HG03066 (cell line): ENCODE measurements around the gene NFATC2.

Experiments used
- ATAC-seq: cut with Tn5 transposase; IDR thresholded peaks from one replicate; pipeline ENCODE4 v1.9.1; 2021; ENCODE audit warnings: low read depth; ENCODE audit not compliant: unreplicated experiment

Gene NFATC2

DNA sequence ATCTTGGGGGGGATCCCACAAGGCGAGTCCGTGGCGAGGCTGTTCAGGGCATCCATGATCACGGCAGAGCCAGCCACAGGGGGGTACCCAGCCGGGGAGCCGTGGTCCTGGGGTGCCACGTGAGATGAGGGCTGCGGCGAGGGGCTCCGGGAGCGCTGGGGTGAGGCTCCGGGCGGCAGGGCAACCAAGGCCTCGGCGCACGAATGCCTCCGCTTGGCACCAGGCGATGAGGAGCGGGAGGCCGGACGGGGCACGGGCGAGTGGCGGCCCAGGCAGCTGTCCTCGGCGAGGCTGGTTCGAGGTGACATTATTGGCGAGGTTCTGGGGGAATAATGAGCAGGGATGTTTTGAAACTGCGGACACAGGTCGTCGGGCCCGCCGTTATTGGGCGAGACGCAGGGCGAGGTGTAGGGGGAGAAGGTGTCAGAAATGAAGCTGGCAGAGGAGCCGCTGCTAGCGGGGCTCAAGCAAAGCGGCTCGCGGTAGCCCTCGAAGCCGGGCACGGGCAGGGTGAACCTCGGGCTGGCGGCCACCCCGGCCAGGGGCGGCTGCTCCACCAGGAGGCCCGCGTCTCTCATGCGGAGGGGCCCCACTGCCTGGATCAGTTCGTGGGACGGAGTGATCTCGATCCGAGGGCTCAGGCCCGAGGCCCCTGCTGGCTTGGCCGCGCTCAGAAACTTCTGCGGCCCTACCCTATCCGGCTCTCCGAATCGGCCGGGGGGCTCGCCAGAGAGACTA, 19.1 kb downstream of the NFATC2 start:
- ATAC-seq = no peak

DNA sequence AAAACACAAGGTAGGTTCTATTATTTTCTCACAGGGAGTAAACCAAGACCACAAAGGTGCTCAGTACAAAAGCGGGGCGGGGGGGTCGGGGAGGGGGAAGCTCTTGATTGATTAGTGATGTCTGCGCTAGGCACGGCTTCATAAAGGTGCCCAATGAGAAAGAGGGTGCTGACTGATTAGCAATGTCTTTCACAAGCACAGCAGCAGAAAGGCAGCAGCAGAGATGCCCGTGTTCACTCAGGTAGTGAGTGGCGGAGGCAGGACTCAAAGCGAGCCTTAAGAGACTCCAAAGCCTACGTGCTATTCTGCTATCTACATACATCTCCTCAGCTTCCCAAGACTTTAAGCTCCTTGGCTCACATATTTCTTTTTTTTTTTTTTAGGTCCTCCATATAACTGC, 20.3 kb downstream of the NFATC2 start:
- no peak for ATAC-seq

- ATAC-seq = no peak
Measured at GRCh38 chr20:51517839-51518238, 24.7 kb downstream of the NFATC2 start.

DNA sequence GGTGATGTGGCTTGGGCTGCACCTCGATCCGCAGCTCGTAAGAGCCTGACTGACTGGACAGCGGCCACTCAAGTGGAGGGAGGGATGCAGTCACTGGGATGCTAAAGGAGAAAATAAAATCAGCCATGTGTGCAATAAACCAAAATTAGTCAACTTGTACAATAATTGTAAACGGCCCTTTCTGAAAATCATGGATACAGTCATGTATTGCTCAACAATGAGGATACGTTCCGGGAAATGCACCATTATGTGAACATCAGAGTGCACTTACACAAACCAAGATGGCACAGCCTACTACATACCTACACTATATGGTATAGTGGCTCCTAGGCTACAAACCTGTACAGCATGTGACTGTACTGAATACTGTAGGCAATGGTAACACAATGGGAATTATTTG, 25.7 kb downstream of the NFATC2 start:
- no peak for ATAC-seq

- no peak for ATAC-seq
Measured at GRCh38 chr20:51514836-51515235, 27.7 kb downstream of the NFATC2 start.

DNA sequence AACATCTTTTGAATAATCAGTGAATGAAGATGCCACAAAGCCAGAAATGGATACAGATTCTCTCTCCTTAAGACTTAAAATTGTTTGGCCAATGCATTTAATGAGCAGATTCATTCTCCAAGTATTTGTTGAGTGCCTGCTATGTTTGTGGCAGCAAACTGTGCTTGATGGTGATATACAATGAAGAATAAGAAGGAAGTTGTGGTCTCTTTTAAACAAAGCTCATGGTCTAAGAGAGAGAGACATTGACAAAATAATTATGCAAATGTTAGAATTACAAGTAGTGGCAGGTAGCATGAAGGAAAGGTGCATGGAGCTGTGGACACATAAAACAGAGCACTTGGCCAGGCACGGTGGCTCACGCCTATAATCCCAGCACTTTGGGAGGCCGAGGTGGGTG, 28.3 kb downstream of the NFATC2 start:
- no peak for ATAC-seq

- no peak for ATAC-seq
Measured at GRCh38 chr20:51513545-51513944, 29.0 kb downstream of the NFATC2 start.

DNA sequence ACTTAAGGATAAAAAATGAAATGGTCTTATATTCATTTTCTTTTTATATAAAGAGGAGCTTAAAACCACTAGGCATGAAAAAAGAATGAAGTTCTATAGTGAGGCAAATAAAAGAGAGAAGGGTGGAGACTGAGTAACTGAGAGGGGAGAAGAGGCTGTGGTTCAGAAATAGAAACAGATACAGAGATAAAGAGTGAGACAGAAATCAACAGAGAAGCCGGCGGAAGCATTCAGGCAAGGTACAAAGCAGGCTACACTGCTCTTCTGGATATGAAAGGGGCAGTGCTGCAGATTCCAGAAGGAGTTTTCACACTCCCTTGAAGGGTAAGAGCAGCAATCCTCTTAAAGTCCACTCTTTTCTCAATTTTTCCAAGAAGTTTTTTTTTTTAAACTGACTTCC, 29.9 kb downstream of the NFATC2 start:
- no peak for ATAC-seq

DNA sequence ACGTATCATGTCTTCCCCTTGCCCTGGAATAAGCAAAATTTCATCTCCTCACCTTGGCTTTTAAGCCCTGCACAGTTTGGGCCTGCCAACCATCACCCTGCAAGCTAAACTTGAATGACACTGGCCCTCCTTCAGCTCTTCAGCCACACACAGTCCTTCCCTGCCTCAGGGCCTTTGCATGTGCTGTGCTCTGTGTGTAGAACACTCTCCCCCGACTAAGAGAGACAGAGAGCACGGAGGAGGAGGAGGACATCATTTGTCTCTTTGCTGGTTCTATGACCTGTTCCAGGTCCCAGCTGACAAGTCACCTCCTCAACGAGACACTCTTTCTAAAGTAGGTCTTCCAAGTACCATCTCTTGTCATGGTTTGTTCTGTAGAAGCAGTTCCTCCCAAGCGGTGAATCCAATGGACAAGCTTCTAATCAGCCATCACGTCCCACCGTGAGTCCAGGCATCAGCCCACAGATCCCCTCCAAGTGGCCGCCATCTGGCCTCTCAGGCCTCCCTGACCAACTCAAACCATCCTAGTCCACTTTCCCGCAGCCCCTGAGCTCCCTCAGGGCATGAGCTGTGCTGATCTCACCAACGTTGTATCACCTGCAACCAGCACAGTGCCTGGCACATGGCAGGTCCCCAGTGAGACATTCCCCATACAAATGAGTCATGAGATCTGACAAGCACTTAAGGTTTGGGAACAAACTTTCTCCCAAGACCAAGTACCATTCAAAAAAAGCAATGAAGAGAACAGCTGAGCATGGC, 30.5 kb downstream of the NFATC2 start:
- ATAC-seq = no peak

- ATAC-seq = no peak
Measured at GRCh38 chr20:51510936-51511605, 31.4 kb downstream of the NFATC2 start.

GRCh38 chr20:51510169-51510568, 32.4 kb downstream of the NFATC2 start:
- ATAC-seq = no peak

DNA sequence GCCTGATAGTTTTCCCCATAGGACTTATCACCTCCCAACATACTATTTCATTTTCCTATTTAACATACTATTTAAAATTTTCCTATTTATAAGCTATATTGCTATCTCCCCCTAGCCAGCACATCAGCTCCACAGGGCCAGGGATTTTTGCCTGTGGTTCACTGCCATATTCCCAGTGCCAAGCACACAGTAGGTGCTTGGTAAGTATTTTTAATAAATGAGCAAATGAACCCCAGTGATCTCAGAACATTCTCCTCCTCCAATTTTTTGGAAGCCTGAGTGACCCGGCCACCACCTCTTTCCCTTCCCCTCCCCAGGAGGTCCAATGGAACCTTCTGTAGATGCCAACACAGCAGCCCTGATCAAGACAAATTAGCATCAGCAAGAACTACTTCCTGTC, 33.3 kb downstream of the NFATC2 start:
- ATAC-seq = no peak

DNA sequence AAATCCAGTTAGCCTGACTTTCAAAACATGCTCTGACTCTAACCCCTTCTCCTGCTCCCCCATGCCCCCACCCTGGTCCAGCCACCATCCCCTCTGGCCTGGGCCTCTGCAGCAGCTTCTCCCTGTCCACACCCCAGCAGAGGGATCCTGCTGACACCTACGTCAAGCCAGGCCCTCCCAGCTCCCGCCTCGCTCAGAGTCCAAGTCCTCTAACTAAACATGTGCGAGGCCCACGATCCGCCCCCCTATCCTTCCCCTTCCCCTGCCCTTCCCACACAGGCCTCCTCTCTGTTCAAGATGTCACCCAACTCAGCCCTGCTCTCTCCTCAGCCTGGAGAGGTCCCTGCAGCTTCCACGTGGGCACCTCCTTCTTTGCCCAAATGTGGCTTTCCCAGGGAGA, 33.7 kb downstream of the NFATC2 start:
- no peak for ATAC-seq

DNA sequence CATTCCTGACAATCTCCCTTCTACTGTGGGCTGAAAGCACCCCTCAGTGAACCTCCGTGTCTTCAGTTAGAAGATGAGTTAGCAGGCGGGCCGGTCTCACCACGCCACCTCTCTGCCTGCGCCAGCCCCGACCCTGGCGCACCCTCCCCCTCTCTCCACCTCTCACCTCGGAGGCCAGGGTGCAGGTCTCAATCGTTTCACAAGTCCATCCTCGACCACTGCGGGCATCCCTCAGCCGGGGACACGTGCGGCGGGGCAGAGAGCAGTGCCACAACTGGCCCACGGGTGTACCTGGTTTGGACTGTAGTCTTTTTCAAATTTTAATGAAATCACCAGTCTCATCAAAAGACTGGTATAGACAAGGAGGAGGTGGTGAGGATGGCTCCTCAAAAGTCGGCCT, 34.4 kb downstream of the NFATC2 start:
- ATAC-seq = no peak

- no peak for ATAC-seq
Measured at GRCh38 chr20:51507216-51508036, 35.1 kb downstream of the NFATC2 start.

GRCh38 chr20:51506527-51507215, 35.8 kb downstream of the NFATC2 start:
- ATAC-seq = no peak

DNA sequence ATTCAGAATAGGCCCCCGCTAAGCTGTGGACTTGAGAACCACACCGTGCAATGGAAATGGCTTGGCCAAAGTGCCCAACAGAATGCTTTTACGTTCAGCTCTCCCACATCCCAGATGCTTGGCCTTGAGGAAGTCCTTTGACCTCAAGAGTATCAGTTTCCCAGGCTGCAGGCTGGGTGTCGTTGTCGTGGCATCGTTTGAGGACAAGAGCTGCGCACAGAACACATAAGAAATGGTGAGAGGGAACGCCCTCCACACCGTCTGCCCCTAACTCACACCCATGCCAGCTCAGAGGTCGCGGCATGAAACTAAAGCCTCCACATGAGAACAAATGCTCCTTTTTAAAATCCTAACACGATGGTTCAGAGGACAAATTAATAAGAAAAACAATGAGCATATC, 37.0 kb downstream of the NFATC2 start:
- no peak for ATAC-seq

DNA sequence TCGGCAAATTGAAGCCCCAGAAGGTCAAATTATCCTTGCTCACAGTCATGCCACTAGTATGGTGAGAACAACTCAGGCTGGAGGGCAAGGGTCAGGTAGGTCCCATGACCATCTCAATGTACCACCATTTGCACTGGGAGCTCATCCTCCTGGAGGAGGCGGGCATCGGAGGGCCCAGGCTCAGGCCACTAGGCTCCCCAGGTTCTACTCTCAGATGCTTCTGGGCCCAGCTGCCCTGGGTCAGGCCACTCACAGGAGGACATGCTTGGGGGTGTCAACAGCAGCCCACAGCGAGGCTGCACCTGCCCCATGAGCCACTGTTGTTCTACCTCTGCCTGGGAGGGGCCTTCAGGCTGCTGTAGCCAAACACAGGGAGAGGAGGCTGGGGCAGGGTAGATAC, 39.1 kb downstream of the NFATC2 start:
- ATAC-seq = no peak

DNA sequence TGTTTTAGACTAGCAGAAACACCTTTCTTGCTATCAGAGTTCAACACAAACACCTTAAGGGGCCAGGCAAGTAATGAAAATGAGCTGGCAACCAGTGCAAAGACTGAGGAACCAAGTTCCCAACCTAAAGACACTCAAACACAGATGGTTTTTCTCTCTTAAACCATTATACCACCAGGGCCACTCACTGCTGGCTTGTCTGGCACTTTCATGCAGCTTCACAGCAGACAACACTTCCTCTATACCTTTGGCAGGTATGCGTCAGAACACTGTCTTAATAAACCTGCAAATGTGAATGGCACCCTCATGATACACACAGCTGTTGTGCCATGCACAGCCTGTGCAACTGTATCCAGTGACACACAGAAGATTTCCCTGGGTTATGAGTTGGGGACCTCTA, 41.6 kb downstream of the NFATC2 start:
- ATAC-seq = no peak

- peak; percentile 61 for ATAC-seq
Measured at GRCh38 chr20:51500311-51500710, 42.2 kb downstream of the NFATC2 start.
